Spleen (tissue), 7 donors: ENCODE results near the gene ABCC12.

Experiments
- POLR2A ChIP-seq, 3 donors: fragments of 450-650 bp; IDR thresholded peaks; one replicate each; pipeline ENCODE4 v1.5.1; 2017; ENCODE audit warnings: antibody characterized with exemption in 3 of 3, mild to moderate bottlenecking in 1 of 3
- POLR2AphosphoS5 ChIP-seq, 3 donors: sonication (generic); formaldehyde crosslinking; IDR thresholded peaks; one replicate each; pipeline ENCODE4 v1.5.1; 2017; ENCODE audit warnings: antibody characterized with exemption in 3 of 3
- TF ChIP-seq, protein P1 (sequence below), 11 experiments: fragments of 200-600 bp in 7 of 11; fragments of 450-650 bp in 4 of 11; sonication (generic) in 4 of 11; IDR thresholded peaks in 8 of 11; conservative IDR thresholded peaks in 3 of 11; 1 replicate in 7 of 11; 2 replicates in 4 of 11; pipeline versions ENCODE4 v1.4.0 to v1.8.0; 2016 to 2021; ENCODE audit warnings: antibody characterized with exemption in 11 of 11, inconsistent platforms in 4 of 11, mild to moderate bottlenecking in 1 of 11
- donor health status: DM: no; HTN: no; CAD: no; lungs with moderate emphysema.
- donor health status: DM: no; HTN: no; CAD: no.
- donor health status: DM: no; HTN: no; CAD: no.

GRCh38 chr16:48158296-48158695 is 2.5 kb upstream of the ABCC12 start:
- TF ChIP-seq POLR2A (IDR thresholded peaks at IDR 0.05) (no peak), POLR2AphosphoS5 (IDR thresholded peaks at IDR 0.05) (no peak)
- TF ChIP-seq, protein P1, sequence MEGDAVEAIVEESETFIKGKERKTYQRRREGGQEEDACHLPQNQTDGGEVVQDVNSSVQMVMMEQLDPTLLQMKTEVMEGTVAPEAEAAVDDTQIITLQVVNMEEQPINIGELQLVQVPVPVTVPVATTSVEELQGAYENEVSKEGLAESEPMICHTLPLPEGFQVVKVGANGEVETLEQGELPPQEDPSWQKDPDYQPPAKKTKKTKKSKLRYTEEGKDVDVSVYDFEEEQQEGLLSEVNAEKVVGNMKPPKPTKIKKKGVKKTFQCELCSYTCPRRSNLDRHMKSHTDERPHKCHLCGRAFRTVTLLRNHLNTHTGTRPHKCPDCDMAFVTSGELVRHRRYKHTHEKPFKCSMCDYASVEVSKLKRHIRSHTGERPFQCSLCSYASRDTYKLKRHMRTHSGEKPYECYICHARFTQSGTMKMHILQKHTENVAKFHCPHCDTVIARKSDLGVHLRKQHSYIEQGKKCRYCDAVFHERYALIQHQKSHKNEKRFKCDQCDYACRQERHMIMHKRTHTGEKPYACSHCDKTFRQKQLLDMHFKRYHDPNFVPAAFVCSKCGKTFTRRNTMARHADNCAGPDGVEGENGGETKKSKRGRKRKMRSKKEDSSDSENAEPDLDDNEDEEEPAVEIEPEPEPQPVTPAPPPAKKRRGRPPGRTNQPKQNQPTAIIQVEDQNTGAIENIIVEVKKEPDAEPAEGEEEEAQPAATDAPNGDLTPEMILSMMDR (IDR thresholded peaks at IDR 0.05 in 8 of 11, conservative IDR thresholded peaks at IDR 0.05 in 3 of 11): no peak
